GM08714 (cell line): Measurements from ENCODE around the gene PKD1.
"Not testable (repeated sequence)": the region's sequence is repeated elsewhere in the genome, so short reads cannot be mapped to it uniquely, and the experiment has no call there.

Experiments
- H3K4me3 ChIP-seq: fragments of 200-500 bp; sonication (Bioruptor generic); 2 replicates; pipeline ENCODE4 v1.5.1; 2014; ENCODE audit warnings: mild to moderate bottlenecking, low read length, inconsistent platforms
- ZNF274 ChIP-seq: IDR thresholded peaks from 2 replicates; pipeline ENCODE4 v1.6.1; 2012; ENCODE audit warnings: mild to moderate bottlenecking, low read depth, low read length

Gene PKD1

DNA sequence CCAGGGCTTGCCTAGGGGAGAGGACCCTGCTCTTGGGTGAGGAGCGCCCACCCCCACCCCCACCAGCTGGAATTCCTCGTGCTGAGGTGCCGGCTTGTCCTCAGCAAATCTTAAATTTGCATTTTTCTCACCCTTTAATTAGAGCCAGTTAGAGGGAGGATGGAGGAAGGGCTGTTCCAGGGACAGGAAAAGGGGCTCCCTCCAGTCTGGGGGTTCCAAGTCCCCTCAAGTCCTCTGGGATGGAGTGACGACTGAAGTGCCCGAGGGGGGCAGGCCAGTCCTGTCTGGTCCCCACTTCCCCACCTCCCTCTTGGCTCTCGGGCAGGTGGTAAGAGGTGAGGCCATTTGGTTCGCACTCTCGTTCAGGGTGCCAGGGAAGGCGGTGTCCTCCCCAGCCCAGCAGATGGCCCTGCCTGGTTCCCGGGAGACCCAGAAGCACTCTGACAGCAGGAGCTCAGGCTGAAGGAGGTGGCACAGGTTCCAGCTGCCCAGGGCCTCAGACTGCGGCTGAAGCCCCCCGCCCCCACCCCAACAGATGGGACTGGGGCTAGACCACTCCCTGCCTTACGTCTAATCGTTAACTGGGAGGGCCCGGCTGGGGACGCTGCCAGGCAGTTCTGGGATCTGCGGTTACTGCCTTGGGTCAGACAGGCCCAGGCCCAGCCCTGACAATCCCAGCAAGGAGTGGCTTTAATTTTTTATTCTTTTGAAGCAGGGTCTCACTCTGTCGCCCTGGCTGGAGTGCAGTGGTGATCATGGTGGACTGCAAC, 14.9 kb upstream of the PKD1 start:
- H3K4me3 ChIP-seq = no peak overlapping the region
- no peak for TF ChIP-seq ZNF274

DNA sequence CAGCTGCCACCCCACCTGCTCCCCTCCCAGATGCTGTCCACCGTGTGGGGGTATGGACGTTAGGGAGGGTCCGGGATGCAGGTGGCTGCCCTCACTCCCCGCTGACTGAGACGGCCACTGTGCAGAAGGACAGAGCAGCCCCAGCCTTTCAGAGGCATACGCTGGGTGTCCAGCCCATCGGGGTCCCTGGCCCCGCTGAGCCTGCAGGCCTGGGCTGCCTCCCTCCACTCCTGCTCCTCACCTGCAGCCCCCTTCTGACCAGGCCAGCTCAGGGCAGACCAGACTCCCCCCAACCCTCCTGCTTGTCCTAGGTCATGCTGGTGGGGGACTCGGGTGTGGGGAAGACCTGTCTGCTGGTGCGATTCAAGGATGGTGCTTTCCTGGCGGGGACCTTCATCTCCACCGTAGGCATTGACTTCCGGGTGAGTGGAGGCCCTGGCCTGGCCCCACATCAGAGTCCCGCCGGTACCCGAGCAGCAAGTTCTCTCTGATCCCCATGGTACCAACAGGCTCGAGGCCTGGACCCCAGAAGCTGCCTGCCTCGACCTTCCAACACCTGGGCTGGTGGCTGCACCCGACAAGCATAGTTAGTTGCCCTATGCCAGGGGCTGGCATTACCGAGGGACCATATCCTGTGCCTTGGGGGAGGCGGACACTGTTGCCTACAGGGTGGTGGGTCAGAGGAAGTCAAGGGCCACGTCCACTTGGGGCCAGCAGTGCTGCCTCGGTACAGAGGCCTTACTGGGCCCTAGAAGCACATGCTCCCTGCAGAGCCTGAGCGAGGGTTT, 14.1 kb upstream of the PKD1 start:
- no peak for TF ChIP-seq ZNF274
- no peak overlapping the region for H3K4me3 ChIP-seq

DNA sequence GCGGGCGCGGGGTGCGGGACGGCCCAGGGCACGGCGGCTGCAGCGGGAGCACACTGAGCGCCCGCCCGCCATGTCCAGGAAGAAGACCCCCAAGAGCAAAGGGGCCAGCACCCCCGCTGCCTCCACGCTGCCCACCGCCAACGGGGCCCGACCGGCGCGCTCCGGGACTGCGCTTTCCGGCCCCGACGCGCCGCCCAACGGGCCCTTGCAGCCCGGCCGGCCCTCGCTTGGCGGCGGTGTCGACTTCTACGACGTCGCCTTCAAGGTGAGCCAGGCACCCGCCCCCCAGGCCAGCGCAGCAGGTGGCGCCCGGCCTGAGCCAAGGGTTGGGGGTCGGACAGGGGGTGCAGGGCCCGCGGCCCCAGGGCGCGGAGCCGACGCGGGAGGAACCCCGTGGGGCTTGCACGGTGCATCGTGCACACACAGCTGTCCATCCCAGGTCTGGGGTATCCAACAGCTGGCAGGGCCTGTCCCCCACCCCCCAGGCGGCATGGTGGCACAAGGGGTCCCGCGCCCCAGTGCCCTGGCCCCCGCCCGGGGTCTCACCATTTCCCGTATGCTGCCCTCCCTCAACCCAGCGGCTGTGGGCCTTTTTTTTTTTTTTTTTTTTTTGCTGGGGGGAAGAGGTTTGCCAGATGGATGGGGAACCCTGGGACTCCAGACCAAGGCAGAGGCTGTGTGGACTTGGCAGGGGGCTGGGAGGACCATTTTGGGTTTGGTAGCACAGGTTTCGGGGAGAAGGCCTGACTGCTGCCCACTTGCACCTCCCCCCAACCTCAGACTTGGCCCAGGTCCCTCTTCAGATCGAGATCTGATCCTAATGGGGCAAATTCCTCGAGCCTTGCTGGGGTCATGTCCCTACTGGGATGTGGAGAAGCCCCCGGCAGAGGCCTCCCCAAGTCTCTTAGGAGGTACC, 13.3 kb upstream of the PKD1 start:
- H3K4me3 ChIP-seq = peak overlapping the region; percentile 14; the same call in 1 of the 2 replicates
- TF ChIP-seq ZNF274 = no peak

DNA sequence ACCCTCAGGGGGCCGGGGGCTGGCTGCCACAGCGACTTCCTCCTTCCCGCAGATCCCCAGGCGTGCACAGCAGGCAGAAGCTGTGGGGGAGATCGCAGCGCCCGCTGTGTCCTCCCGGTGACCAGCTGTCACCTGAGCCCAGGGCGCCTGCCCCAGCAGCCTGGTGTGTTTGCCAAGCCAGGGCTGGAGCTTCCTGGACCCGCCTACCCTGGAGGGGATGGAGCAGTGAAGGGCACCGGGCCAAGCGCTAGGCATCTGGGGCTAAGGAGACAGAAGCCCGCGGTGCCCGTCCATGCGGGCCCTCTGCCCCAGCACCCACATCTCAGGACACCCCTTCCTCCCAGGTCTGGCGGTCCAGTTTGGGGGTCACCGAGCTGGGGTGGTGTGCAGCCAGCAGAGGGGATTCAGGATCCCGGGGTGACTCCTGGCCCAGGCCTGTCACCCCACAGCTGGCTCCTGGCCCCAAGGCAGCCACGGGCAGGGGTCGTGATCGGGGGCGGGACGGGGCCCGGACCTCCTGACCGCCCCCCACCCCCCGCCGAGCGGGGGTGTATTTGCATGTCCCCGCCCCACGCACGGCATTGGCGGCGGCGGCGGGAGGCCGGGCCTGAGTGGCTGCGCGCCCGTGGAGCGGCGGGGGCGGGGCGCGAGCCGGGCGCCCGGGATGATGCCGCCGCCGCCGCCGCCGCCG, 12.4 kb upstream of the PKD1 start, which contains the start of gene RAB26:
Gene RAB26, plus strand, starts transcription at position 645 of the 691 bp plus-strand sequence. CDS start 159 bp downstream, outside the sequence.
- H3K4me3 ChIP-seq = peak within 1 kb of the TSS; percentile 14; the same call in 1 of the 2 replicates
- TF ChIP-seq ZNF274 = no peak

DNA sequence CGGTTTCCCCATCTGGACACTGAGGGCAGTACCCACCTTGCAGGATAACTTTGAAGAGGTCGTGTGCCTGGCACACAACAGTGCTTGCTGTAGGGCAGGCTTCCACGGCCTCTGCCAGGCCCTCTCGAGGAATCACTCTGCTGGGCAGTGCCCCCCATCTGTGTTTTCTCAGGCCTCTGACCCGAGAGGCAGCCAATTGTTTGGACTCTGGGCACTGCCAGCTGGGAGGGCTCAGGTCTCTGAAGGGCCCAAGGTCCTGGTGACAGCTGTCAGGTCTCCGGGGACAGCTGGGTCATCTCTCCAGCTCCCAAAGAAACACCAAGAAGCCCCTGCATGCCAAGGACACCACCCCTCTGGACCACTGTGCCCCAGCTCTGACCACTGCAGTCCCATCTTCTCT, 11.7 kb upstream of the PKD1 start:
- no peak overlapping the region for H3K4me3 ChIP-seq
- no peak for TF ChIP-seq ZNF274

DNA sequence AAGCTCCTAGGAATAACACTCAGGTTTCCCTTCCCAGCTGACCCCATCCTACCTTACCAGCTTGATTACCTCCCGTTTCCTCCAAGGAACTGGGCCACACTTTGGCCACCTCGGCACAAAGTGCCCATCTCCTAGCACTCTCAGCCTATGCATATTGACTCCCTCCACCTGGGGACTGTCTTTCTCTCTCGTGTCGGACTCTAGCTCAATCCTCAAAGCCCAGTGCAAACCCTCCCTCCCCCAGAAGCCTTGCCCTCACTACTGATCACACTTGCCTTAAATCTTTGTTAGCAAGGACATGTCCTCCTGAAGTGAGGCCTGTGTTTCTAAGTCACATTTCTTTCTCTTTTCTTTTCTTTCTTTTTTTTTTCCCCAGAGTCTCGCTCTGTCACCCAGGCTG, 10.1 kb upstream of the PKD1 start:
- H3K4me3 ChIP-seq = no peak overlapping the region
- TF ChIP-seq ZNF274 = no peak

DNA sequence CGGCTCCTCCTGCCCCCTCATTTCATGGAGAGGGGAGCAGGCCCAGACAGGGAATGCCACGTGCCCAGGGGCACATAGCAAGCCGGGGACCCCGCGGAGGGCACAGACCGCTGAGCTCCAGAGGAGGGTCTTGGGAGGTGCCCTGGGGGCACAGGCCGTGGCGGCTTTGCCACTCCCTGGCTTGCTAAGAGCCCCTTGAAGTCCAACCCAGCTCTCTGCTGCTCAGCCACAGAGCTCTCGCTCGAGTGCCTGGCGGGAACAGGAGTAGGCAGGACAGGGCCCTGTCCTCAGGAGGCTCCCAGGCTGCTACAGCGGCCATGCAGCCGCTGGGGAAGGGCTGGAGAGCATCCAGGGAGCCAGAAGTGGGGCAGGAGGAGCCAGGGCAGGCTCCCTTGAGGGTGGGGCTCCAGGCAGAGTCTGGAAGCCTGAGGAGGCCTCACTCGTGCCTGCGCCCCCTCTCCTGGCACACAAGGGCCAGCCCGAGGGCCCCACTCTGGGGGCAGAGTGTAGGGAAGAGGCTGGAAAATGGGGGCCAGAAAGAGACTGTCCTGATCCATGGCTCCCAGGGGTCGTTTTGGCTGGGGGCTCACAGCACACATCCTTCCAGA, 8.3 kb upstream of the PKD1 start:
- H3K4me3 ChIP-seq = no peak overlapping the region
- no peak for TF ChIP-seq ZNF274

DNA sequence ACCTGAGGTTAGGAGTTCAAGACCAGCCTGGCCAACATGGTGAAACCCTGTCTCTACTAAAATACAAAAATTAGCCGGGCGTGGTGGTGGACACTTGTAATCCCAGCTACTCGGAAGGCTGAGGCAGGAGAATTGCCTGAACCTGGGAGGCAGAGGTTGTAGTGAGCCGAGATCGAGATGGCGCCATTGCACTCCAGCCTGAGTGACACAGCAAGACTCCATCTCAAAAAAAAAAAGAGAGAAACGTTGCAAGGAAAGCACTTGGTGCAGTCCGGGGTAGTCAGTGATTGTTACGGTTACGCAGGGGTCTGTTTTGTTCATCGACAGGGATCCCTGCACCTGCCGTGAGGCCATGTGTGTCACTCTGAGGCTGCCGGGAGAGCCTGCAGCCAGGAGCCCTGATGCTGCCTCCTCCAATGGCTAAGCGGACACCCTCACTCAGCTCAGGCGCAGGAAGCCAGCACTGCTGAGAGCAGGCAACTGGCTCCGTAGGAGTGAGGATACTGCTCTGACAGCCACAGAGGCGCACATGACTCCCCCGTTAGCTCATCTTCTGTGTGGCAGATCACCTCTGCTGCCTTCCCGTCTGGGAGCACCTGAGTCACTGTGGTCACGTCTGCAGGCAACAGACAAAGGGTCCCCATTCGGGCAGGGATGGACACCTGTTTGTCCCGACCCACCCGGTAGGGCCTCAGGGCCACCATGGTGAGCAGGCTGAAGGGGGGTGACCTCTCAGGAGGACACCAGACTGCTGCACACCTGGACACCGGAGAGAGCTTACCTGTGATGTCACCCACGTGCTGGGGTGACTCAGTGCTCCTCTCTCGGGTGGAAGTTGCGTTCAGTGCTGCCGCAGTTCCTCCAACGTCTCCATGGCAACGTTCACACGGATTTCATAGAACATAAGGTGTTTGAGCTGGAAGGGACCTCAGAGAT, 7.5 kb upstream of the PKD1 start:
- H3K4me3 ChIP-seq = no peak overlapping the region
- TF ChIP-seq ZNF274 = no peak

DNA sequence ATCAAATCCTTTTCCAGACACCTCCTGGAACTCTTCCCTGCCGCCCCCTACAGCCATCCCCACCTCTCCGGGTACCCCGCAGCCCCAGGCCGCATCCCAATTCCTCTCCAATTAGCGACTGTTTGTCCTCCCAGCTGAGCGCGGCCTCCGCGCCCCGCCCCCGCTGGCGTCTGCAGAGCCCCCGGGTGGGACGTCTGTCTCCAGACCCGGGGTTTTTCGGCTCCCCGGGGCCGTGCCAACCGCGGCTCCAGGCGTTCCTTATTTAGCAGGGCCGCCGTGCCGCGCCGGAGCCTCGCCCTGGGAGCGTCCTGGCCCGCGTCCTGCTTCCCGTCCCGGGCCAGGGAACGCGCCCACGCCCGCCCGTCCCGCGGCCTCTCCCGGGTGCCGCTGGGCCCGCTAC, 627 bp downstream of the PKD1 start:
- peak overlapping the region; percentile 67; the same call in 1 of the 2 replicates for H3K4me3 ChIP-seq

DNA sequence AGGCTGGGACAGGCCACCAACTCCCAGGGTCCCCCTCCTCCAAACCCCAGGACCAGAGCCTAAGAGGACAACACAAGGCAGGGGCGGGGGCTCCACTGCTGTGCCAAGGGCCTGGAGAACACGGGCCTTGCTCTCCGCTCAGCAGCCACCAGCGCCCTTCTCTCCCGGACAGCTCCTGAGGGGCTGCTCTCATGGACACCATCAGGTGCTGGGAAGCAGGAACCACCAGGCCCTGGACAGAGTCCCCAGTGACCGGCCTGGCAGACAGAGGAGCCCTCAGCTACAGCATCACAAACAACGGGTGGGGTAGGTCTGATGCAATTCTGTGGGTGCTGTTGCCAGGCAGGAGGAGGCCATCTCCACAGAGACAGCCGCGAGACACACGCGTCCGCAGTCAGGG, 1.9 kb downstream of the PKD1 start:
- H3K4me3 ChIP-seq = not testable (repeated sequence)

DNA sequence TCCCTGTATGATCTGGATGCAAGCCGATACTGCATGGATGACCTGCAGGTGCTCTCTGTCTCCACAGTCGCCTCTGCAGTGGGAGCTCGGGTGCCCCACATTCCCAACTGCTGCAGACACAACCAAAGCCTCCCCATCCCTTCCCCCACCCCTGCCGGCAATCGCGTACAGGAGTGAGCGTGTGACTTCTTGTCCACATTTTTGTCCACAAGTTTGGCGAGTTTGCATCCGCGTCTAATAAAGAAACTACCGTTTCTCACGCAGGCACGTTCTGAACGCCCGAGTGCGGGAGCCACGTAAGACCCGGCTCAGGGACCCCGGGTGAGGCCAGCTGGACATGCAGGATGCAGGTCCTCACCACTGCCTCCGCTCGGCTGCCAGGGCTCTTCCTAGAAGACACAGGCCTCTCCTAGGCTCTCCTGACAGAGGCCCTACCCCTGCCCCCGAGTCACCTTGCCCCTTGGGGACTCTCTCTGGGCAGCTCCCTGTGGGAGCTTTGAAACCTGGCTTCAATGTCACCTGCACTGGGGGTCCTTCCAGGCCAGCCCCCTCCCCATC, 5.7 kb downstream of the PKD1 start:
- not testable (repeated sequence) for H3K4me3 ChIP-seq

DNA sequence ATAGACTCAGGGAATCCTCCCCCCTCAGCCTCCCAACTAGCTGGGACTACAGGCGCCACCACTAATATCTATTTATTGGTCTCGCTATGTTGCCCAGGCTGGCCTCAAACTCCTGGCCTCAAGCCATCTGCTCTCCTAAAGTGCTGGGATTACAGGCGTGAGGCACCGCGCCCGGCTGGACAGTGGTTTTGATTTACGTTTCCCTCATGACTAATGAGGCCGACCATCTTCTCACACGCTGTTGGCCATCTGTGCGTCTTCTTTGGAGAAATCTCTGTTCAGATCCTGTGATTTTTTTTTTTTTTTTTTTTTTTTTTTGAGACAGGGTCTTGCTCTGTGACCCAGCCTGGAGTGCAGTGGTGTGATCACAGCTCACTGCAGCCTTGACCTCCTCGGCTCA, 6.4 kb downstream of the PKD1 start:
- not testable (repeated sequence) for H3K4me3 ChIP-seq

DNA sequence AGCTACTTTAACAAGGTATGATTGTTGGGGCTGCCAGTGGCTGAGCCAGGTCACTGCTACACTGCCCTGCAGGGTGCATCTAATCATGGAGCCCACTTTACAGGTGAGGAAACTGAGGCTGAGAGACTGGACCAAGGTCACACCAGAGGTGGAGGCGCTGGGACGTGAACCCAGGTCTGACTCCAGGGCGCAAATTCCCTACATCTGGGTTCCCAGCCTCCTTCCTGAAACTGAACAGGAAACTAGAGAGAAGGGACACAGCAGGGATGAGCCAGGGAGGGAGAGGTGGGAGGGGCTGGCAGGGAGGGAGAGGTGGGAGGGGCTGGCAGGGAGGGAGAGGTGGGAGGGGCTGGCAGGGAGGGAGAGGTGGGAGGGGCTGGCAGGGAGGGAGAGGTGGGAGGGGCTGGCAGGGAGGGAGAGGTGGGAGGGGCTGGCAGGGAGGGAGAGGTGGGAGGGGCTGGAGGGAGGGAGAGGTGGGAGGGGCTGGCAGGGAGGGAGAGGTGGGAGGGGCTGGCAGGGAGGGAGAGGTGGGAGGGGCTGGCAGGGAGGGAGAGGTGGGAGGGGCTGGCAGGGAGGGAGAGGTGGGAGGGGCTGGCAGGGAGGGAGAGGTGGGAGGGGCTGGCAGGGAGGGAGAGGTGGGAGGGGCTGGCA, 7.9 kb downstream of the PKD1 start:
- H3K4me3 ChIP-seq = not testable (repeated sequence)

DNA sequence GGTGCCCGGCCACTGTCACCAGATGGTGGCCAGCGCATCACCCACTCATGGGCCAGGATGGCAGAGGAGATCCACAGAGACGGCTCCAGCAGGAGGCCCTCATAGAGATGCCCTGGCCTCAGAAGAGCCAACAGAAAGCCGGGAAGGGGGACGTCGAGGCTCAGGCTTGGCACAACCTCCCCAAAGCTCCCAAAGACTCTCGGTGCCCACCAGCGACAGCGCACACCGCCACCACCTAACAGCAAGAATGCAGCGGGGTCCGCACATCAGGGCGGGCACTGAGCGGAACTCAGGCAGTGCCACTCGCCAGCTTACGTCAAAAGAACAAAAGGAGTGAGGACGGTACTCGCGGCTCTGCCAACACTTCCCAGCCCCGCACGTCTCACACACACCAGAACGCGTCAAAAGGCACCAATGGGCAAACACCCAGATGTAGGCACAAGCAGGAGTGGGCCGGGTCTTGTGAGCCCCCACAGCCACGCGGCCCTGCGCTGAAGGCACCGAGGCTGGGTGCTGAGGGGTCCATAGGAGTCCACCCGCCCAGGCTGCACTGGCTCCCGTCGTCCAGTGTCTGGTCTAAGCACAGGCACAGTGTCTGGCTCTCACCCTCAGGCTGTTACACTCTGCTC, 8.7 kb downstream of the PKD1 start:
- H3K4me3 ChIP-seq = not testable (repeated sequence)

DNA sequence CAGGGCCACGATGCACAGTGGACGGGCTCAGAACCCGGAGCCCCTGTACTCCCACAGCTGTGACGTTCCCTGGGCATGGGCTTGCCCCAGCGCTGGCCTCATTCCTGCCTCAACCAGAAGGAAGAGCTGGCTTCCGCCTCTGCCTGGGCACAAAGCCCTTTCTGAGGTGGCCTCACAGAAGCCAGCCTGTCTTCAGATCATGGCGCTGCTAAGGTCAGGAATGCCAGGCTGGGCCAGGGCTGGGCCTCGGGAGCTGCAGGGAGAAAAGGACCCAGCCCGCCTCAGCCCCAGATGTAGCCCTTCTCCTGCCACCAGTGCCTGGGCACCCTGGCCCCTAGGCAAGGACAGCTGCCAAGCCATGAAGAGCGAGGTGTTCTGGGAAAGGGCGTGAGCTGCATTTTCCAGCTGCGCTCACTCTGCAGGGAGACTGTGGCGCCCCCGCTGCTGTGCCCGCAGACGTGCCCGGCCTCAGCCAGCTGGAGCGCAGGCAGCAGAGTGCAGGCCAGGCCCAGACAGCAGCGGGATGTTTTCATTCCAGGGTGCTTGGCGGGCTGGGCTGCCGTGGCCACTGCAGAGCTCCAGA, 9.4 kb downstream of the PKD1 start:
- not testable (repeated sequence) for H3K4me3 ChIP-seq

DNA sequence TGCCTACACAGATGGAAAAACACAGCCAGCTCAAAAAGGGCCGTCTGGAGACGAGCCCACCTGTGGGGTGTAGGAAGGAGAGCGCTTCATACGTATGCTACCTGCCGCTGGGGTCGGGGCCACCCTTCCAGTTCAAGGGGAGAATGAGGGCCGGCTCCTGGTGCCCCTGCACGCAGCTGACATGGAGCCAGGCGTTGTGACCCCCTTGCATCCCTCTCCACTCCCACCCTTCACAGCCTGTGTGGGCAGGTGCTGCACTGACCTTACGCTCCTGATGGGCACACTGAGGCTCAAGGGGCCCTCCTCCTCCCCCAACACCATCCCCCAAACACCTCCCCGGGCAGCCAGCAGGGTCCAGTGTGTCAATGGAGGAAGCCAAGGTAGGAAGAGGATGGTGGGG, 10.1 kb downstream of the PKD1 start:
- H3K4me3 ChIP-seq = not testable (repeated sequence)
